AG10803 (cell line): ENCODE measurements around the gene C3AR1.
"Not testable (repeated sequence)": the region's sequence is repeated elsewhere in the genome, so short reads cannot be mapped to it uniquely, and the experiment has no call there.

Experiments used
- DNase-seq: peaks from one replicate; pipeline ENCODE4 v3.0.0; 2010; ENCODE audit warnings: low read depth
- H3K4me3 ChIP-seq: 2 replicates; pipeline ENCODE4 v1.5.1; 2011; ENCODE audit warnings: mild to moderate bottlenecking, low read length, control low read depth
- TF ChIP-seq, protein P1 (sequence below): conservative IDR thresholded peaks from 2 replicates; pipeline ENCODE4 v1.5.1; 2011; ENCODE audit warnings: mild to moderate bottlenecking, low read length, control low read depth, inconsistent platforms

C3AR1 gene

GRCh38 chr12:8065991-8066594 is at the start of gene C3AR1:
C3AR1 (minus strand) TSS chr12:8066359; CDS start chr12:8060185, 6,174 bp downstream.
- DNase-seq: peak; percentile 53
- TF ChIP-seq, protein P1, sequence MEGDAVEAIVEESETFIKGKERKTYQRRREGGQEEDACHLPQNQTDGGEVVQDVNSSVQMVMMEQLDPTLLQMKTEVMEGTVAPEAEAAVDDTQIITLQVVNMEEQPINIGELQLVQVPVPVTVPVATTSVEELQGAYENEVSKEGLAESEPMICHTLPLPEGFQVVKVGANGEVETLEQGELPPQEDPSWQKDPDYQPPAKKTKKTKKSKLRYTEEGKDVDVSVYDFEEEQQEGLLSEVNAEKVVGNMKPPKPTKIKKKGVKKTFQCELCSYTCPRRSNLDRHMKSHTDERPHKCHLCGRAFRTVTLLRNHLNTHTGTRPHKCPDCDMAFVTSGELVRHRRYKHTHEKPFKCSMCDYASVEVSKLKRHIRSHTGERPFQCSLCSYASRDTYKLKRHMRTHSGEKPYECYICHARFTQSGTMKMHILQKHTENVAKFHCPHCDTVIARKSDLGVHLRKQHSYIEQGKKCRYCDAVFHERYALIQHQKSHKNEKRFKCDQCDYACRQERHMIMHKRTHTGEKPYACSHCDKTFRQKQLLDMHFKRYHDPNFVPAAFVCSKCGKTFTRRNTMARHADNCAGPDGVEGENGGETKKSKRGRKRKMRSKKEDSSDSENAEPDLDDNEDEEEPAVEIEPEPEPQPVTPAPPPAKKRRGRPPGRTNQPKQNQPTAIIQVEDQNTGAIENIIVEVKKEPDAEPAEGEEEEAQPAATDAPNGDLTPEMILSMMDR: no peak
- H3K4me3 ChIP-seq: no peak within 1 kb of the TSS

GRCh38 chr12:8113117-8113516 is 47.0 kb upstream of the C3AR1 start:
- not testable (repeated sequence) for DNase-seq, H3K4me3 ChIP-seq

GRCh38 chr12:8108808-8109398 is 42.7 kb upstream of the C3AR1 start:
- peak; percentile 75 for DNase-seq
- H3K4me3 ChIP-seq: no peak overlapping the region
- TF ChIP-seq, protein P1: peak; percentile 99

DNA sequence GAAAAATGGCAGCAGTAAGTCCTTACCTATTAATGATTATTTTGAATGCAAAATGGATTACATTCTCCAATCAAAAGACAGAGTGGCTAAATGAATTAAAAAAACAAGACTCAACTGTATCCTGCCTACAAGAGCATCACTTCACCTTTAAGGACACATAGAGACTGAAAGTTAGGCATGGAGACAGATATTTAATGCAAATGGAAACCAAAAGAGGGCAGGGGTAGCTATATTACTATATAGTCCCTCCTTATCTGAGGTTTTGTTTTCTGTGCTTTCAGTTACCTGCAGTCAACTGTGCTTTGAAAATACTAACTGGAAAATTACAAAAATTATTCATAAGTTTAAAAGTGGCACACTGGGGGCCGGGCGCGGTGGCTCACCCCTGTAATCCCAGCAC is 33.1 kb upstream of the C3AR1 start:
- DNase-seq: no peak
- TF ChIP-seq, protein P1: no peak
- no peak overlapping the region for H3K4me3 ChIP-seq

DNA sequence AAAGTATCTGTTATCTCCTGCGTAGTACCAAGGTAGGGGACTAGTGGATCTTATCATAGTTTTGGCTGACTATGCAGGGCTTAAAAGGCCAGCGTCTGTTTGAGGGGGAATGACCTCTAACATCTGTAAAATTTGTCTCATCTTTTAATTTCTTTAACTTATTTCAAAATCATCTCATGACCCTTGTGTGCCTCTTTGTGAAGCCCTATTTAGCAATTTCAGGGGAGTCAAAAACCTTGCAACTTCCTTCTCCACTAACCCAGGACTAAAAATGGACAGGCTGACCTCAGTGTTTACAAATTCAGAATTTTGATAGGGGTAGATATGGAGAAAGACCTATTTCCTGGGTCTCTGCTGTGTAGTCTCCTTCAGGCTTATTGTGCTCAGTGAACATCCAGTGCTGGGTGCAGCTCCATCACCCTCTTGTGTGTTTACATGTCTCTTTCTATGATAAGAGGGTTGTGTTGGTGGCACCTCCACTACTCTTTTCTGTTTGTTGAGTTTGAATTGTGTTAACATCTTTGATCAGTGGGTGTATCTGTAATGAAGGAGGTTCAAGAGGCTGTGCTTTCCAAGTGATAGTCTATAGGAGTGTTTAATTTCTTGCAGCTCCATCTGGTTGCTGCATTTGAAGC is 30.2 kb upstream of the C3AR1 start:
- TF ChIP-seq, protein P1: no peak
- H3K4me3 ChIP-seq: no peak overlapping the region
- no peak for DNase-seq

DNA sequence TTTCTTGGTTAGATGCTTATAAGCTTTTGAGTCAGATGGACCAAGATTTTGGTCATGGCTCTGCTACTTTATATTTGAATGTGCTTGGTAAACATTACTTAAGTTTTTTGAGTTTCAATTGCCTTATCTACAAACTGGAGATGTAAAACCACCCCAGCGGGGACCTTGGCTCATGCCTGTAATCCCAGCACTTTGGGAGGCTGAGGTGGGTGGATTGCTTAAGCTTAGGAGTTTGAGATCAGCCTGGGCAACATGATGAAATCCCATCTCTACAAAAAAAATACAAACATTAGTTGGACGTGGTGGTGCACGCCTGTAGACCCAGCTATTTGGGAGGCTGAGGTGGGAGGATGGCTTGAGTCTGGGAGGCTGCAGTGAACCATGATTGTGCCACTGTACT is 27.1 kb upstream of the C3AR1 start:
- TF ChIP-seq, protein P1: no peak
- no peak overlapping the region for H3K4me3 ChIP-seq
- DNase-seq: no peak

DNA sequence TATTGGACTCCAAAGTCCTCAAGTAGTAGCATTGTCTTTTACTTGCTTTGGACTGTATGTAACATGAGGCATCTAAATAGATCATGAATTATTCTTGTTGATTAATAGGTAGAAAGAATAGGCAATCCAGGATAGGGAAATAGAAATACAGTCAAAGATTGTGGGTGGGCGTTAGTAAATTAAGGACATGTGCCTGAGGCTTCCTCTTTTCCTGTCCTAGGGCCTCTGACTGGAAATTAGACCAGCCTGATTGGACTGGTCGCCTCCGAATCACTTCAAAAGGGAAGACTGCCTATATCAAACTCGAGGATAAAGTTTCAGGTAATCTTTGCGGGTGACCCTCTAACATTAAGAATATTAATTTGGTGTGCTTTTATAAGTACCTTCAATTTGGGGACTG is 23.6 kb upstream of the C3AR1 start:
- no peak for DNase-seq
- TF ChIP-seq, protein P1: no peak
- no peak overlapping the region for H3K4me3 ChIP-seq

- not testable (repeated sequence) for DNase-seq, H3K4me3 ChIP-seq
These were observed 23.1 kb upstream of the C3AR1 start for GRCh38 chr12:8089277-8089676.
